HepG2 (cell line): ENCODE measurements around the gene CLDN10. TPM values are rescaled to one million over a fixed set of nuclear protein-coding genes. Genes with fewer than 3 reads are reported as not detected.

Source experiments
- ATAC-seq: fragments of 200-7000 bp; cut with Tn5 transposase; 3 replicates; pipeline ENCODE4 v1.9.1; 2020; ENCODE audit warnings: mild to moderate bottlenecking, moderate library complexity
- BruUV-seq: library from RNA; stranded (reverse); fragments of 400-500 nt; replicated peaks from 2 replicates; lab custom pipeline; 2021; lab: Mats Ljungman, UMichigan
- CTCF ChIA-PET: fragments of 300-600 bp; formaldehyde crosslinking; extraction: SDS; loops from one replicate; lab custom pipeline; 2021; ENCODE audit warnings: low total read pairs, inconsistent platforms, low intra/inter-chr PET ratio; lab: Yijun Ruan, JAX
- POLR2A ChIA-PET: fragments of 350-600 bp; sonication (Branson Sonifier 250); formaldehyde crosslinking; loops from one replicate; lab custom pipeline; 2020; ENCODE audit warnings: antibody characterized with exemption, inconsistent platforms; lab: Yijun Ruan, JAX
- DNase-seq: peaks from one replicate; pipeline ENCODE4 v3.0.0-alpha.2; 2015; ENCODE audit warnings: low spot score
- FAIRE-seq: peaks from 3 replicates; lab custom pipeline; 2011; peaks lifted over from hg19 to GRCh38; lab: Jason Lieb, UNC
- H2AFZ ChIP-seq: one replicate; pipeline ENCODE4 v1.6.1; 2011; ENCODE audit warnings: low read length, inconsistent platforms
- H3K27ac ChIP-seq: fragments of 300-600 bp; 3 replicates; pipeline ENCODE4 v1.8.0; 2011; ENCODE audit warnings: mixed run types, mild to moderate bottlenecking, mixed read lengths, low read length, inconsistent platforms; ENCODE audit not compliant: insufficient read depth; ENCODE audit errors: extremely low read length
- H3K27me3 ChIP-seq, 2 experiments: fragments of 200-600 bp in 1 of 2; 2 replicates in 1 of 2; 3 replicates in 1 of 2; pipeline versions ENCODE4 v1.6.0 to v1.8.0; 2011; ENCODE audit warnings: low read length in 2 of 2, mild to moderate bottlenecking in 2 of 2, moderate library complexity in 2 of 2, inconsistent platforms in 1 of 2; ENCODE audit not compliant: insufficient read depth in 2 of 2, control insufficient read depth in 1 of 2
- H3K36me3 ChIP-seq, 2 experiments: fragments of 200-600 bp in 1 of 2; replicated peaks in 1 of 2; 2 replicates in 1 of 2; 3 replicates in 1 of 2; pipeline versions ENCODE4 v1.5.1 to v1.8.0; 2011; ENCODE audit warnings: low read length in 2 of 2, inconsistent platforms in 1 of 2; ENCODE audit not compliant: insufficient read depth in 2 of 2, control insufficient read depth in 1 of 2
- H3K4me1 ChIP-seq: 2 replicates; pipeline ENCODE4 v1.5.1; 2012; ENCODE audit warnings: low read length, inconsistent platforms; ENCODE audit not compliant: insufficient read depth
- H3K4me2 ChIP-seq: 2 replicates; pipeline ENCODE4 v1.6.0; 2011; ENCODE audit warnings: low read depth, low read length, inconsistent platforms
- H3K4me3 ChIP-seq, 3 experiments: fragments of 200-600 bp in 1 of 3; sonication (generic), shearing (Covaris generic) in 1 of 3; replicated peaks in 1 of 3; 2 replicates each; pipeline ENCODE4 v1.5.1; 2011 to 2016; ENCODE audit warnings: low read length in 3 of 3, inconsistent platforms in 2 of 3, low read depth in 2 of 3, mild to moderate bottlenecking in 2 of 3, control low read depth in 1 of 3, mixed read lengths in 1 of 3; ENCODE audit not compliant: insufficient read depth in 1 of 3
- H3K79me2 ChIP-seq: one replicate; pipeline ENCODE4 v1.6.1; 2011; ENCODE audit warnings: low read length, inconsistent platforms; ENCODE audit not compliant: insufficient read depth
- H3K9ac ChIP-seq: 2 replicates; pipeline ENCODE4 v1.6.0; 2011; ENCODE audit warnings: mild to moderate bottlenecking, low read depth, low read length, inconsistent platforms; ENCODE audit not compliant: insufficient read depth
- H3K9me3 ChIP-seq: 2 replicates; pipeline ENCODE4 v1.5.1; 2012; ENCODE audit warnings: mild to moderate bottlenecking, low read length
- H4K20me1 ChIP-seq: 2 replicates; pipeline ENCODE4 v1.6.0; 2011; ENCODE audit warnings: inconsistent platforms, mild to moderate bottlenecking, low read length, moderate library complexity; ENCODE audit not compliant: insufficient read depth
- AGO2 ChIP-seq: fragments of 200-400 bp; formaldehyde crosslinking; optimal IDR thresholded peaks from 2 replicates; pipeline ENCODE3; 2017; ENCODE audit warnings: mild to moderate bottlenecking, low read depth, low read length, moderate library complexity
- JUNB ChIP-seq: sonication (generic); formaldehyde crosslinking; IDR thresholded peaks from 2 replicates; pipeline ENCODE4 v1.8.0; 2022; ENCODE audit warnings: missing genetic modification reagents, mild to moderate bottlenecking, borderline replicate concordance
- MYPOP ChIP-seq: sonication (generic); formaldehyde crosslinking; IDR thresholded peaks from 2 replicates; pipeline ENCODE4 v1.8.1; 2023; ENCODE audit warnings: mild to moderate bottlenecking, moderate library complexity, missing genetic modification reagents
- MZF1 ChIP-seq: sonication (generic); formaldehyde crosslinking; IDR thresholded peaks from 2 replicates; pipeline ENCODE4 v1.8.1; 2023; ENCODE audit warnings: mild to moderate bottlenecking, missing genetic modification reagents, borderline replicate concordance
- PHB2 ChIP-seq: fragments of 450-650 bp; IDR thresholded peaks from 2 replicates; pipeline ENCODE4 v1.6.1; 2018; ENCODE audit not compliant: partially characterized antibody
- POLR2AphosphoS2 ChIP-seq: IDR thresholded peaks from 2 replicates; pipeline ENCODE4 v1.6.1; 2011; ENCODE audit warnings: low read depth, low read length, improper control_type of control experiment
- PRPF4 ChIP-seq: fragments of 200-400 bp; formaldehyde crosslinking; IDR thresholded peaks from 2 replicates; pipeline ENCODE4 v1.6.1; 2016; ENCODE audit warnings: low read length, low read depth; ENCODE audit not compliant: poor library complexity, severe bottlenecking
- RCOR2 ChIP-seq: IDR thresholded peaks from 2 replicates; pipeline ENCODE4 v1.6.1; 2016; ENCODE audit warnings: missing biosample characterization, missing genetic modification reagents
- ZMAT5 ChIP-seq: sonication (generic); formaldehyde crosslinking; IDR thresholded peaks from 2 replicates; pipeline ENCODE4 v1.5.0; 2020; ENCODE audit warnings: mild to moderate bottlenecking, low read depth, missing genetic modification reagents, borderline replicate concordance
- ZNF234 ChIP-seq: sonication (generic); formaldehyde crosslinking; conservative IDR thresholded peaks from 2 replicates; pipeline ENCODE4 v1.5.1; 2020; ENCODE audit warnings: mild to moderate bottlenecking, missing genetic modification reagents
- ZNF235 ChIP-seq: sonication (generic); formaldehyde crosslinking; IDR thresholded peaks from 2 replicates; pipeline ENCODE4 v1.8.1; 2023; ENCODE audit warnings: mild to moderate bottlenecking, missing genetic modification reagents, borderline replicate concordance
- ZNF350 ChIP-seq: sonication (generic); formaldehyde crosslinking; IDR thresholded peaks from 2 replicates; pipeline ENCODE4 v1.4.0; 2020; ENCODE audit warnings: mild to moderate bottlenecking, low read depth, missing genetic modification reagents, borderline replicate concordance
- ZNF362 ChIP-seq: sonication (generic); formaldehyde crosslinking; IDR thresholded peaks from 2 replicates; pipeline ENCODE4 v1.4.0; 2020; ENCODE audit warnings: missing genetic modification reagents, mild to moderate bottlenecking, borderline replicate concordance
- ZNF367 ChIP-seq: sonication (generic); formaldehyde crosslinking; IDR thresholded peaks from 2 replicates; pipeline ENCODE4 v1.4.0; 2020; ENCODE audit warnings: missing genetic modification reagents, borderline replicate concordance
- ZNF501 ChIP-seq: sonication (generic); formaldehyde crosslinking; IDR thresholded peaks from 2 replicates; pipeline ENCODE4 v1.5.1; 2020; ENCODE audit warnings: mild to moderate bottlenecking, moderate library complexity, missing genetic modification reagents
- ZNF629 ChIP-seq: sonication (generic); formaldehyde crosslinking; conservative IDR thresholded peaks from 2 replicates; pipeline ENCODE4 v1.5.0; 2020; ENCODE audit warnings: missing genetic modification reagents
- ZNF747 ChIP-seq: sonication (generic); formaldehyde crosslinking; IDR thresholded peaks from 2 replicates; pipeline ENCODE4 v1.8.1; 2023; ENCODE audit warnings: missing genetic modification reagents, mild to moderate bottlenecking, borderline replicate concordance
- ZNF782 ChIP-seq: sonication (generic); formaldehyde crosslinking; IDR thresholded peaks from 2 replicates; pipeline ENCODE4 v1.4.0; 2020; ENCODE audit warnings: missing genetic modification reagents, mild to moderate bottlenecking, borderline replicate concordance
- WGBS: methylation state at CpG from one replicate; pipeline ENCODE4 v1.1.6; 2017; ENCODE audit warnings: low lambda C conversion rate; 5-methylcytosine and 5-hydroxymethylcytosine counted together
- in situ Hi-C: cut with HindIII; loops from 2 replicates; pipeline ENCODE4 v1.10.0; 2017; ENCODE audit warnings: low pct_unique_long_range_greater_than_20kb; ENCODE audit not compliant: extremely low pct_ligation_motif_present
- intact Hi-C: fragments of 100-400 bp; cut with micrococcal nuclease; formaldehyde crosslinking; loops from one replicate; pipeline ENCODE4 v1.10.0; 2022; ENCODE audit not compliant: unreplicated experiment
- polyA plus RNA-seq, 8 experiments: library from polyadenylated mRNA; depleted of rRNA in 3 of 8; stranded (reverse) in 7 of 8; unstranded in 1 of 8; fragments of >200 nt; fragmentation: Illumina TruSeq in 4 of 8; extraction: Trizol in 4 of 8; gene quantifications; 2 replicates each; pipeline versions ENCODE4 v1.2.1 to v1.2.3, GENCODE V29; 2011 to 2016; ENCODE audit warnings: low read depth in 4 of 8, missing spikeins in 1 of 8, mixed read lengths in 1 of 8; ENCODE audit not compliant: insufficient read depth in 1 of 8
- total RNA-seq, 5 experiments: library from RNA; depleted of rRNA; stranded (reverse); fragments of >200 nt; fragmentation: Illumina TruSeq; extraction: Trizol; gene quantifications; 2 replicates each; pipeline ENCODE4 v1.2.3, GENCODE V29; 2016; ENCODE audit warnings: low read depth in 1 of 5

The CLDN10 gene
- total and polyA plus RNA-seq, 2 of the 13 experiments (the other 11 are each of a cell fraction or from before 2014, with no cell fraction given) = not detected

GRCh38 chr13:95510950-95511349, 41.6 kb upstream of the CLDN10 start:
- in situ Hi-C loops = no loop called here
- 54% methylated on average over 1 of the region's 1 CpG for WGBS
- no peaks in the 10 kb centered on the region for H3K4me1 ChIP-seq
- H3K36me3 ChIP-seq = no peaks in the 10 kb centered on the region
- ChIA-PET POLR2A (no interaction called here), CTCF (no interaction called here)
- H3K27me3 ChIP-seq = no peaks in the 10 kb centered on the region
- no peak for DNase-seq
- H3K27ac ChIP-seq = no peak overlapping the region
- no peak for TF ChIP-seq ZNF747 (CRISPR knock-in tag)
- no peak for TF ChIP-seq PHB2
- no peak for TF ChIP-seq JUNB
- ATAC-seq = no peak
- no peak overlapping the region for H3K4me2 ChIP-seq
- no TSS peak for BruUV-seq
- H3K79me2 ChIP-seq = no peaks in the 10 kb centered on the region
- H3K9ac ChIP-seq = no peak overlapping the region
- H3K9me3 ChIP-seq = no peaks in the 10 kb centered on the region
- H4K20me1 ChIP-seq = no peaks in the 10 kb centered on the region
- intact Hi-C loops = no loop called here
- H3K4me3 ChIP-seq = no peak overlapping the region
- no peak overlapping the region for H2AFZ ChIP-seq
- no peak for FAIRE-seq

GRCh38 chr13:95512424-95512823, 40.1 kb upstream of the CLDN10 start:
- FAIRE-seq (no peak), DNase-seq (no peak), ATAC-seq (no peak)
- Histone ChIP-seq H4K20me1 (no peaks in the 10 kb centered on the region), H3K4me1 (no peaks in the 10 kb centered on the region), H3K79me2 (no peaks in the 10 kb centered on the region), H3K4me2 (no peak overlapping the region), H3K9me3 (no peaks in the 10 kb centered on the region), H3K9ac (no peak overlapping the region), H3K36me3 (no peaks in the 10 kb centered on the region), H3K4me3 (no peak overlapping the region), H3K27me3 (no peaks in the 10 kb centered on the region), H3K27ac (no peak overlapping the region), H2AFZ (no peak overlapping the region)
- ChIA-PET CTCF (no interaction called here), POLR2A (no interaction called here)
- no TSS peak for BruUV-seq
- intact Hi-C loops = no loop called here
- WGBS = 57% methylated on average over 2 of the region's 3 CpGs
- in situ Hi-C loops = no loop called here
- TF ChIP-seq MZF1 (no peak), ZNF234 (no peak), POLR2AphosphoS2 (no peak), ZNF362 (CRISPR knock-in tag) (no peak), AGO2 (no peak), RCOR2 (CRISPR knock-in tag) (no peak), ZMAT5 (CRISPR knock-in tag) (no peak), ZNF501 (no peak), ZNF367 (CRISPR knock-in tag) (no peak), MYPOP (CRISPR knock-in tag) (no peak), ZNF782 (CRISPR knock-in tag) (no peak), ZNF629 (CRISPR knock-in tag) (no peak), ZNF350 (CRISPR knock-in tag) (no peak), PRPF4 (no peak), ZNF235 (no peak)
